Stimulated activated naive CD8-positive, alpha-beta T cell treated with anti-CD3 and anti-CD28 coated beads, Interleukin-15, Interleukin-2, amounts not matched to agents 100 U/mL and 50 U/mL, for 24 hours (primary cell): ENCODE results near the gene ABCA7.
A peak's percentile ranks its signal among the peaks of the same experiment; 100 is the strongest.

Experiments
- ATAC-seq: fragments of 150-1000 bp; cut with Tn5 transposase; one replicate; pipeline ENCODE4 v1.10.0; 2021
- DNase-seq: peaks from one replicate; pipeline ENCODE4 v3.0.0; 2021

Gene ABCA7, protein sequence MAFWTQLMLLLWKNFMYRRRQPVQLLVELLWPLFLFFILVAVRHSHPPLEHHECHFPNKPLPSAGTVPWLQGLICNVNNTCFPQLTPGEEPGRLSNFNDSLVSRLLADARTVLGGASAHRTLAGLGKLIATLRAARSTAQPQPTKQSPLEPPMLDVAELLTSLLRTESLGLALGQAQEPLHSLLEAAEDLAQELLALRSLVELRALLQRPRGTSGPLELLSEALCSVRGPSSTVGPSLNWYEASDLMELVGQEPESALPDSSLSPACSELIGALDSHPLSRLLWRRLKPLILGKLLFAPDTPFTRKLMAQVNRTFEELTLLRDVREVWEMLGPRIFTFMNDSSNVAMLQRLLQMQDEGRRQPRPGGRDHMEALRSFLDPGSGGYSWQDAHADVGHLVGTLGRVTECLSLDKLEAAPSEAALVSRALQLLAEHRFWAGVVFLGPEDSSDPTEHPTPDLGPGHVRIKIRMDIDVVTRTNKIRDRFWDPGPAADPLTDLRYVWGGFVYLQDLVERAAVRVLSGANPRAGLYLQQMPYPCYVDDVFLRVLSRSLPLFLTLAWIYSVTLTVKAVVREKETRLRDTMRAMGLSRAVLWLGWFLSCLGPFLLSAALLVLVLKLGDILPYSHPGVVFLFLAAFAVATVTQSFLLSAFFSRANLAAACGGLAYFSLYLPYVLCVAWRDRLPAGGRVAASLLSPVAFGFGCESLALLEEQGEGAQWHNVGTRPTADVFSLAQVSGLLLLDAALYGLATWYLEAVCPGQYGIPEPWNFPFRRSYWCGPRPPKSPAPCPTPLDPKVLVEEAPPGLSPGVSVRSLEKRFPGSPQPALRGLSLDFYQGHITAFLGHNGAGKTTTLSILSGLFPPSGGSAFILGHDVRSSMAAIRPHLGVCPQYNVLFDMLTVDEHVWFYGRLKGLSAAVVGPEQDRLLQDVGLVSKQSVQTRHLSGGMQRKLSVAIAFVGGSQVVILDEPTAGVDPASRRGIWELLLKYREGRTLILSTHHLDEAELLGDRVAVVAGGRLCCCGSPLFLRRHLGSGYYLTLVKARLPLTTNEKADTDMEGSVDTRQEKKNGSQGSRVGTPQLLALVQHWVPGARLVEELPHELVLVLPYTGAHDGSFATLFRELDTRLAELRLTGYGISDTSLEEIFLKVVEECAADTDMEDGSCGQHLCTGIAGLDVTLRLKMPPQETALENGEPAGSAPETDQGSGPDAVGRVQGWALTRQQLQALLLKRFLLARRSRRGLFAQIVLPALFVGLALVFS (N-terminal part only)

DNA sequence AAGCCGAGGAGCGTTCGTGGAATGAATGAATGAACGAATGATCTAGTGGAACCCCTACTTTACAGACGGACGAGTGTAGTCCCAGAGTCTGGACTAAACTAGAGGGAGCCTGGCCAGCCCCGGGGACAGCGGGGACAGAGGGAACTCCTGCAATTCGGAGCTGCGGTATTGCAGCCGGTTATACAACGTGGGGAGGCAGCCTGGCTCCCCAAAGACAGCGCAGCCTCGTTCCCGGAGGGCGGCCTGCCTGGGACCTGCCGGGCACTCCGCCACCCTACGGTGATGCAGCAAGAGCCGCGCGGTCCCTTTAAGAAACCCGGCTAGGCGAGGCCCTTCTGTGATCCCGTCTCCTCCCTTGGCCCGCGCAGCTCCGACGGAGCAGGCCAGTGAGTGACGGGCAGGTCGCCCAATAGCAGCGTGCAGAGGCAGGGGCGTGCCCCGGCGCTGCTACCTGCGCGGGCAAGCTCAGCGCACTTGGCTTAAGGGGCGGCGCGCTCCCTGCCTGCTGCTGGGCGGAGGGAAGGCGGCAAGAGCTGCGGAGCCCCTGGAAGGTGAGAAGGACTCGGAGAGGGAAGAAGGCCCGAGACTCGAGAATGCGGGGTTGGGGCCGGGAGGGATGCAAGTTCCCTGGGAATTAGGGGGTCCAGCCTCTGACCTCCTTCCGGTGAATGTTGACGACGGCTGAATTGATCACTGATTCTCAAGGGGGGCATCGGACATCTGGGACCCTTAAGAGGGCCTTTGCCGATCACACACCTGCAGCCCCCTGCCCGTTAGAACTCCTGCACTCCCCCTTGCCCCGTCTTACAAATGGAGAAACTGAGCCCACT, at the start of gene ABCA7:
ABCA7 (plus strand) TSS at position 462 of the 830 bp plus-strand sequence. CDS start 1,255 bp downstream, outside the sequence.
- peak; percentile 100 for DNase-seq
- ATAC-seq, result peak; percentile 97

DNA sequence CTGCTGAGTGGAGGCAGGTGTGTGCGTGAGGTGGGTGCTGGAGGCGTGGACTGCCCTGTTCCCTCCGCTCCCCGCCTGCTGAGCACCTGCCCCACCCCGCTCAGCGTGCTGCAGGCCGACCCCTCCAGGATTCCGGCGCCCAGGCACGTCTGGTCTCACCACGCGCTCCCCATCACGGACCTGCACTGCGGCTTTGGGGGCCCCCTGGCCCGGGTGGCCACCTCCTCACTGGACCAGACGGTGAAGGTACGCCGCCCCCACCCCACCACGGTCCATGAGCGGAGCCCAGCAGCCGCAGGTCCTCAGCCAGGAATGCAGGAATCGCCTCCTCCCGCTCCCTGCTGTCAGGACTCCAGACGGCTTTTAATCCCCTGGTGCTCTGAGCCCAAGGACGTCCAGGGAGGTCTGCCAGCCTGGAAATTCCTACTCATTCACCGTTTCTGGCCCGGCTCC, 49.8 kb upstream of the ABCA7 start:
- ATAC-seq, result no peak
- no peak for DNase-seq

DNA sequence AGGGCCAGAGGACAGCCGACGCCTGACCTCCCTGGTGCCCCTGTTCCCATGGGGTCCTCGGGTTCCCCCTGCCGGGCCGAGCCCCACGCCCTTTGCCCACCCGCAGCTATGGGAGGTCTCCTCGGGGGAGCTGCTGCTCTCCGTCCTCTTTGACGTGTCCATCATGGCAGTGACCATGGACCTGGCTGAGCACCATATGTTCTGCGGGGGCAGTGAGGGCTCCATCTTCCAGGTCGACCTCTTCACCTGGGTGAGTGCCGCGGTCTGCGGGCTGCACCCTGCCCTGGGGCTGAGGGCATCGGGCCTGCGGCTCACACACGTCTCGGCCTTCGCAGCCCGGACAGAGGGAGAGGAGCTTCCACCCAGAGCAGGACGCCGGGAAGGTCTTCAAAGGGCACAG, 49.2 kb upstream of the ABCA7 start:
- no peak for ATAC-seq
- DNase-seq, result no peak

DNA sequence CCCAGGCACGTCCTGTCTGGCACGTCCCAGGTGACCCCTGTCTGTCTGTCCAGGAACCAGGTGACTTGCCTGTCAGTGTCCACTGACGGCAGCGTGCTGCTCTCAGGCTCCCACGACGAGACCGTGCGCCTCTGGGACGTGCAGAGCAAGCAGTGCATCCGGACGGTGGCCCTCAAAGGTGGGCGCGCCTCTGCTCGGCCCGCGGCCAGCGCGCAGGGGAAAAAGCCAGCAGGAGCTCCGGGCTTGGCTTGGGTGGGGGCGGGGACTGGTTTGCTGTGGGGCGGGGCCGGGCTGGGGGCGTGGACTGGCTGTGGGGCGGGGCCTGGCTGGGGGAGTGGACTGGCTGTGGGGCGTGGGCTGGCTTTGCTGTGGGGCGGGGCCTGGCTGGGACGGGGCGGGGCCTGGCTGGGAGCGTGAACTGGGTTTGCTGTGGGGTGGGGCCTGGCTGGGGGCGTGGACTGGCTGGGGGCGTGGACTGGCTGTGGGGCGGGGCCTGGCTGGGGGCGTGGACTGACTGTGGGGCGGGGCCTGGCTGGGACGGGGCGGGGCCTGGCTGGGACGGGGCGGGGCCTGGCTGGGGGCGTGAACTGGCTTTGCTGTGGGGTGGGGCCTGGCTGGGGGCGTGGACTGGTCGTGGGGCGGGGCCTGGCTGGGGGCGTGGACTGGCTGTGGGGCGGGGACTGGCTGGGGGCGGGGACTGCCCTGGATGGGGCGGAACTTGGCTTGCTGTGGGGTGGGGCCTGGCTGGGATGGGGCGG, 48.6 kb upstream of the ABCA7 start:
- peak; percentile 81 for DNase-seq
- peak; percentile 42 for ATAC-seq

DNA sequence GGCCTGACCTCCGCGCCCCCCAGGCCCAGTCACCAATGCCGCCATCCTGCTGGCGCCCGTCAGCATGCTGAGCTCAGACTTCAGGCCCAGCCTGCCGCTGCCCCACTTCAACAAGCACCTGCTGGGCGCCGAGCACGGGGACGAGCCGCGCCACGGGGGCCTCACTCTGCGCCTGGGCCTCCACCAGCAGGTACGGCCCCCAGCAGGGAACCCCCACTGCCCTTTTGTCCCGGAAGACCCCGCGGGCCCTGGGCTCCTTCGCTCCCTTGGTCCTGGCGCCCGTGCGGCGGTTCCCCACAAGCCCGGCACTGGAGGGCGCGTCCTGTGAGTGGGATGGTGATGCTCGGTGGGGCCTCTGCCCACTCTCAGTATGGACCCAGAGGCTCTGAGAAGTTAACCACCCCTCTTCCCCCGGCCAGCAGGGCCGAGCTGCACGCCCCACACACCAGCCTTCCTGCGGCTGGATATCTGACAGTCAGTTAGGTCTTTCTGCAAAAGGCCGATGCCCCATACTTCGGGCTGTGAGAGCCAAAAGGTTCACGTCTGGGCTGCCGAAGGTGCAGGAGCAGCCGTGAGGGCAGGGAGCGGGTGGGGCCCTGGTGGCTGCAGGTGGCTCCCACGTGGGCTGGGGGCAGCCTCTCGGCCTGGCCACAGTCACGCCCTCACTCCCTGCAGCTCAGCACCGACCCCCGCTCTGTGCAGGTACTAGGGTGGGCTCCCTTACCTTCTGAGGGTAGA, 47.8 kb upstream of the ABCA7 start:
- no peak for DNase-seq
- no peak for ATAC-seq

DNA sequence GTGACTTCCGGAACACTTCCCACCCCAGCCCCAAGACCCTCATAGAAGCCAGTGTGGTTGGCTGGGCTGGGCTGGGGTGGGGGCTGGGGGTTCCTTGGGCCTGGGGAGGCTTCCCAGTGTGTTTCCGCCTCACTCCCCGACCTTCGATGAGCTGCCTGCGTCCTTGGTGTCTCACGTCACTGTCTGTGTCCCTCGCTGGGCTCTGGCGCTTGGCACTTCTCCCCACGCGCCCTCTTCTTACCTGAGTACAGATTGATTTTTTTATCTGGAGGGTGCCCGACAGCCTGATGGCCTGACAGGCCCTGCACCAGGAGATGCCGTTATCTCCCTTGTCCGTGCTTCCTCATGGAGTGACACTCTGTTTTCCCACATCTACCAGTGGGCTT, 47.2 kb upstream of the ABCA7 start:
- DNase-seq, result no peak
- ATAC-seq, result no peak

DNA sequence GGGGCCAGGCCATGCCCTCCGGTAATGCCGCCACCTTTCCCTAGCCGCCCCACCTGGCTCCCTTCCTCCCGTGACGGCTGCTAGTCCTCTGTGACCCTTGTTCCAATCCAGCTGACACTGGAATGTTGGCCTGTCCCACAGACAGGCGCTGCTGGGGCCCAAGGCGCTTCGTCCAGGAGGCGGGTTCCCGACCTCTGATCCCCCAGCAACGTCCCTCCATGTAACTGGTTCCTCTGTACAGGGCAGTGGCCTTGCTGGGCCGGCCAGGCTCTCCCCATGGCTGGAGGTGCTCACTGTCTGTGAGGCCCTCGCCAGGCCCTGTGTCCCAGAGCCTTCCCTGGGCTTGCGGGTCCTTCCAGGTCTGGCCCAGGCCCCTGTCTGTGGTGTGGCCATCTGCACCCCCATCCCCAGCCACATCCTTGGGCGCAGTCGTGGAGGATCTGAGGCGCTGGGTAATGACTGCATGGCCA, 46.5 kb upstream of the ABCA7 start:
- ATAC-seq (no peak), DNase-seq (no peak)

DNA sequence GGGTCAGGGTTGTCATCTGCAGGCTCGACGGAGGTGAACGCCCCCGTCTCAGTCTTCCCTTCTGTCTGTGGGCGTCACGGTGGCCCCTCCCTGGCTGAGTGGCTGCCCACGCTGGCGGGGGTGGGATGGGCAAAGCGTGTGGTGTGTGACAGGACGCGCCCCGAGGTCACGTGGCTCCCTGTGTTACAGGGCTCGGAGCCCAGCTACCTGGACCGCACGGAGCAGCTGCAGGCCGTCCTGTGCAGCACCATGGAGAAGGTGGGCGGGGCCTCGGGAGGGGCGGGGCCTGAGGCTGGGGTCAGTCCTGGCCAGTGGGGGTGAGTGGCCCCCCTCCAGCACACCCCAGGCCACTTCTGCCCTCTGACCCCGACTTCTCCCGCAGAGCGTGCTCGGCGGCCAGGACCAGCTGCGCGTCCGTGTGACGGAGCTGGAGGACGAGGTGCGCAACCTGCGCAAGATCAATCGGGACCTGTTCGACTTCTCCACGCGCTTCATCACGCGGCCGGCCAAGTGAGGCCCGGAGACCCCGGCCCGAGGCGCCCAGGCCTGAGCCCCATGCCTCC, 46.0 kb upstream of the ABCA7 start:
- no peak for ATAC-seq
- DNase-seq, result no peak

DNA sequence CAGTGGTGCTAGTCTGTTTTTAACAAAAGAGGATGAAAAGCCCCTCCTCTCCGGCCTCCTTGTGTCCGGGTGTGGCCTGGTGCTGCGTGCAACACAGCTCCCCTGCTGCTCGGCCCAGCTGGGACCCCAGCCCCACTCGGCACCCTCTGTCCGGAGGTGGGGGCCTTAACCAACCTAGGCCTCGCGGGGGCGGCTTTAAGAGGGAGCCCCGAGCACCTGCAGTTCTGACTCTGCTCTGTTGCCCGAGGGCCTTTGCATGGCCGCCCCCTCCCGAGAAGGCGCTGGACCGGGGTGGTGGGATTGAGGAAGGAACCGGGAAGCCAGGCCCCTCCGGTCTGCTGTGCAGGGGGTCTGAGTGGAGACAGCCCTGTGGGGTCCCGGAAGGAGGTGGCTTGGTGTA, 45.4 kb upstream of the ABCA7 start:
- DNase-seq (no peak), ATAC-seq (no peak)

DNA sequence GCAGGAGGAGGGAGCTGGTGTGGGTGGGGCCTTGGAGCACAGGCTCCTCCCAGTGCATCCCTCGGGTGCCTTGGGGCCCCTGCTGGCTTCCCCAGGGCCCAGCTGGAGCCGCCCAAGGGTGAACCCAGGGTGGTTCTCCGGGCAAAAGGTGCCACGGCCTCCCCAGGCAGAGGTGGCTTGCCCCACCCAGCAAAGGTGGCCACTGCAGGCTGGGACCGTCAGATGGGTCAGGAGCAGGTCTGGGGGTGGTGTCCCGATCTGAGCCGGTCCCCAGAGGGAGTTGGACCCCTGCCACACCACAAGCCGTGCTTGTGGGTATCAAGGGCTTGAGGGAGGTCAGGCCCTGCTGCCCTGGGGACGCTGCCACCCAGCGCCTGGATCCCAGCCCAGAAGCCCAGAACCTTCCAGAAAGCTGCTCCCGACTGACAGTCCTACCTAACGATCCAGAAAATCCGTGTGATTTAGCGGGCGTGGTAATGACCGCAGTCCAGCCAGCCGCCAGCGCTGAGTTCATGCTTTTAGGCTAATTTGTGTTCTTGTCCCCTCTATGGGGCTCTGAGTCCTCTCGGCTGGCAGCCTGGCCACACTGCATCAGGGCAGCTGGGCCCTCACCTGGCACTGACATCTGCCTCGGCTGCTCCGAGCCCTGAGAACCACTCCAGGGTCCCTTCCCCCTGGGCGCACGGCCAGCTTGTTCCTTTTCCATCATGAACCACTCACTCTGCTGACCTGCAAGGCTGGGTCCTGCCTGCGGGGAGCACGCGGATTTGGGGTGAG, 44.7 kb upstream of the ABCA7 start:
- no peak for ATAC-seq

DNA sequence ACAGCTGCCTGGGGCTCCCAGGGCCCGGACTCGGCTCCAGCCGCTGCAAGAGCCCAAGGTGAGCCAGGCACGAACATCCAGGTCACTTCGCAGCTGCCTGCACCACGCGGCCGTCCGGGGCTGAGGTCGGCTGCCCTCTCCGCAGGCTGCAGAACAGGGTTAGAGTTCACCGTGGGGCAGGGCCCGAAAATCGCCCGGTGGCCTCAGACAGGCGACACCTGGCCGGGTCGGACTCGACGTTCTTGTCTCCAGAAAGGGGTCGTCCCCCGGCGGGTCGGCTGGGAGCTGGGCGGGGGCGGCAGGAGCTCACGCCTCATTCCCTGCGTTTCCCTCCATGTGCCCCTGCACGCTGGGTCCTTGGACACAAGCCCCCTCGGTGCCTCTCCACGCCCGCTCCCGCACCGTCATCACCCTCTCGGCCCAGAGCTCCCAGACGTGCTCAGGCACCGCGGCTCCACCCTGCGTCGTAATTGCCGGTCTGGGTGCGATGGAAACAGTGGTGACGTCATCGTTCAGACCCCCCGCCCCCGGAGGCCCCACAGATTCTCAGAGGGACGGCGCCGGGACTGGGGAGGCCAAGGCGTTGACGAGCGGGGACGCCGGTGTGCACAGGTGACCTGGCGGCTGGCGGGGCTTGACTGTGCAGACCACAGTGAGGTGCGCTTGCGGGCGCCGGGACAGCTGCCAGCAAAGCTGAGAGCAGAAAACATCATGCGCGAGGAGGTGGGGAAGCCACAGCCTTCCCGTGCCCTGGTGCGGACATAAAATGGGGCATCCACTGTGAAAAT, 43.7 kb upstream of the ABCA7 start:
- DNase-seq (peak; percentile 74), ATAC-seq (peak; percentile 62)

More for the DNA sequence above, 44.7 kb upstream of the ABCA7 start:
- no peak for DNase-seq

DNA sequence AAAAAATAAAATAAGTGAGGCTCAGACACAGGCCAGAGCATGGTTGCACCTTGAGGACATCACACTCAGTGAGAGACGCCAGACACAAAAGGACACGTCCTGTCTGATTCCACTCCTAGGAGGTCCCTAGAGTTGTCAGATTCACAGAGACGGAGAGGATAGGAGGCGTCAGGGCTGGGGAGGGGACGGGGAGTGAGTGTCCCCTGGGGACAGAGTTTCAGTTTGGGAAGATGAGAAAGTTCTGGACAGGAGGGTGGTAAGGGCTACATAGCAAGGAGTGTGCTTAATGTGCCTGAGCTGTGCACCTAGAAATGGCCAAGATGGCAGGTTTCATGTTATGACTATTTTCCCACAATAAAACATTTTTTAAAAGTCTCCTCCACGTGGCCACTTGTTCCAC, 41.8 kb upstream of the ABCA7 start:
- no peak for ATAC-seq
- no peak for DNase-seq

DNA sequence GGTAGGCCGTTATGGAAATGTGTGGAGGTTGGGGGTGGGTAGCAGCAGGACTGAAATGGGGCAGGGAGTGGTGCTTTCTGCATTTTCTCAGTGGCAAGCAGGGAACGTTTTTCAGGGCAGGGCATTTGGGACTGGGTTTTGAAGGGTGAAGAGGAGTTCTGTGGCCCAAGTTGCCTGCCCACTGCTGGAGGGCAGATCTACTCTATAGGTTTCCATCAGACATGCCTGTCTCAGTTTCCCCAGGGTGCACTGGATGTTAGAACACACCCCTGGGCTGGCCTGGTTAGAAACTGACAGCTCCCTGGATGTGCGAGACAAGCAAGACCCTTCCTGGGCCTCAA, 40.6 kb upstream of the ABCA7 start:
- DNase-seq, result no peak
- no peak for ATAC-seq

DNA sequence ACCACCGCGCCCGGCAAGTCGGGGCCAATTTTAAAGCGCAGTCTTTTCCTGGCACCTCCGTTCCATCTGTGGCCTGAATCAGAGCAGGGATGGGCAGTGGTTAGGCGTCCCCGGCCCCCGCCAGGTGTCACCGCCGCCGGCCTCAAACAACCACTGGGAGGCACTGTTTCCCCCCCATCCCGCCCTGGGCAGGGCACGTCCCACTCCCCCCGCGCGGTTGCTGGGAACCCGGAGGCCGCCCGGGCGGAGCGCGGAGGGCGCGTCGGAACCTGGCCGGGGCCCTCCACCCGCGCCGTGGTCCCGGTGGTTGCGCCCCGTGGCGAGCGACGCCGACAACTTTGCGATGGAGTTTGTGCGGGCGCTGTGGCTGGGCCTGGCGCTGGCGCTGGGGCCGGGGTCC, 39.8 kb upstream of the ABCA7 start, which contains the start of gene GRIN3B:
GRIN3B (plus strand) TSS at position 325 of the 400 bp plus-strand sequence; CDS start at position 344, 19 bp downstream.
- DNase-seq (peak; percentile 77), ATAC-seq (peak; percentile 8)

DNA sequence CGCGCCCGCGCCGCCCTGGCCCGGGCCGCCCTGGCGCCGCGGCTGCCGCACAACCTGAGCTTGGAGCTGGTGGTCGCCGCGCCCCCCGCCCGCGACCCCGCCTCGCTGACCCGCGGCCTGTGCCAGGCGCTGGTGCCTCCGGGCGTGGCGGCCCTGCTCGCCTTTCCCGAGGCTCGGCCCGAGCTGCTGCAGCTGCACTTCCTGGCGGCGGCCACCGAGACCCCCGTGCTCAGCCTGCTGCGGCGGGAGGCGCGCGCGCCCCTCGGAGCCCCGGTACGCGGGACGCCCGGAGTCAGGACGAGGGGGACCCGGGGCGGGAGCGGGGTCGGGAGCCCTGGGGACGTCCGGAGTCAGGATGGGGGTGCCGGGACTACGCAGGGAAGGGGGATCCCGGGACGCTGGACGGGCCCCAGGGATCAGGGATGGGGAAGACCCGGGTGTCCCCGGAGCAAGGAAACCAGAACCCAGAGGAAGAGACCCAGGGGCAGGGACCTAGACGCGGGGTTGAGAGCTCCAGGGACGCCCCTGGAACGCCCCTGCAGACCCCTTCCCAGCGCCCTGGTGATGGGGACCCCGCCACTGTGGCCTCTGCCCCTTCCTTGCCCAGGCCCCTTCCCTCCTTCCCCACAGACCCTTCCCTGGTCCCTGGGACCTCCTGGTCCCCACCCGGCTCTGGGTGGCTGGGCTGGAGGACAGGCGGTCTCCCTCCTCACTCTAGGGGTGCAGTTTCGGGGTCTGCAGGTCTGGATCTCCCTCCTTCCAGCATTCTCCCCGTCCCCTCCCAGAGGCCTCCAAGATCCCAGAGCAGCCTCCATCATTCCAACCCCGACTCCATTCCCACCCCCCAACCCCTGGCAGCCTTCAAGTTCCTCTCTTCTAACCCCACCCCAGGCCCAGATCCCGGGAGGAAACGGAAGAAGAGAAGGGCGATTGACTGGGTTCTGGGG, 39.0 kb upstream of the ABCA7 start:
- no peak for ATAC-seq
- no peak for DNase-seq

DNA sequence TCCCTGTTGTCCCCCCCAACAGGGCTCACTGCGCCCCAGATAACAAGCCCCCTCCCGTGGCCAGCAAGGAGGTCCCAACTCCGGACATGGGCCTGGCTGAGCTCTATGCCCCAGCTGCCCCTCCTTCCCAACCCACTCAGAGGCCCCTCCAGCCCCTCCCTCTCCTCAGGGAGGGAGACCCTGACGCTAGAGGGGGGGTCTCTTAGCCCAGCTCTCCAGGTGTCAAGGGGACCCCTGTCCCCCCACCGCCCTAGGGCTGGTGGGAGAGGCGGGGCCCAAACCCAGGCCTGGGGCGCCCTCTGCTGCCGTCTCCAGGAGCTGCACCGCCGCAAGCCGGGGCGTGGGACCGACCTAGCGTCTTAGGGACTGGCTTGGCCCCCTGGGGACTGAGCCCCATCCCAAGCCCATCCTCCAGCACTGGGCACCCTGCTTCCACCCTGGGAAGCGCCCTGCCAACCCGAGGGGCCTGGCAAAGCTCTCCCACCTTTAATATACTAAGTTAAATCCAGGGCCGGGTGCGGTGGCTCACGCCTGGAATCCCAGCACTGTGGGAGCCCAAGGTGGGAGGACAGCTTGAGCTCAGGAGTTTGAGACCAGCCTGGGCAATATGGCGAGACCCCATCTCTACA, 38.3 kb upstream of the ABCA7 start:
- ATAC-seq (peak; percentile 56), DNase-seq (peak; percentile 83)
